GM21447 (cell line): ENCODE results near the gene ITGB8.
A peak's percentile ranks its signal among the peaks of the same experiment; 100 is the strongest.
"Not testable (repeated sequence)": the region's sequence is repeated elsewhere in the genome, so short reads cannot be mapped to it uniquely, and the experiment has no call there.

ENCODE experiments used
- ATAC-seq: cut with Tn5 transposase; IDR thresholded peaks from one replicate; pipeline ENCODE4 v1.9.1; 2021; ENCODE audit not compliant: unreplicated experiment

Gene ITGB8

GRCh38 chr7:20330239-20330927, at the start of gene ITGB8:
Gene ITGB8 (plus strand): TSS chr7:20330900. CDS start chr7:20331807, 907 bp downstream.
- ATAC-seq: peak; percentile 53

- no peak for ATAC-seq
Measured at GRCh38 chr7:20282959-20283358, 47.7 kb upstream of the ITGB8 start.

GRCh38 chr7:20283385-20283784, 47.3 kb upstream of the ITGB8 start:
- no peak for ATAC-seq

GRCh38 chr7:20284003-20284770, 46.5 kb upstream of the ITGB8 start:
- ATAC-seq: peak; percentile 48

- no peak for ATAC-seq
Measured at GRCh38 chr7:20284771-20285143, 45.9 kb upstream of the ITGB8 start.

- peak; percentile 53 for ATAC-seq
Measured at GRCh38 chr7:20287317-20287716, 43.4 kb upstream of the ITGB8 start.

- ATAC-seq: no peak
Measured at GRCh38 chr7:20288036-20288435, 42.7 kb upstream of the ITGB8 start.

- no peak for ATAC-seq
Measured at GRCh38 chr7:20290505-20291111, 40.1 kb upstream of the ITGB8 start.

GRCh38 chr7:20293336-20293735, 37.4 kb upstream of the ITGB8 start:
- ATAC-seq: no peak

- ATAC-seq: no peak
Measured at GRCh38 chr7:20296444-20296843, 34.3 kb upstream of the ITGB8 start.

GRCh38 chr7:20296901-20297300, 33.8 kb upstream of the ITGB8 start:
- ATAC-seq: no peak

- peak; percentile 30 for ATAC-seq
Measured at GRCh38 chr7:20298486-20298901, 32.2 kb upstream of the ITGB8 start.

- ATAC-seq: no peak
Measured at GRCh38 chr7:20299145-20299544, 31.6 kb upstream of the ITGB8 start.

GRCh38 chr7:20299647-20300312, 30.9 kb upstream of the ITGB8 start:
- ATAC-seq: peak; percentile 71

GRCh38 chr7:20301311-20301939, 29.3 kb upstream of the ITGB8 start:
- no peak for ATAC-seq

GRCh38 chr7:20302300-20302699, 28.4 kb upstream of the ITGB8 start:
- ATAC-seq: not testable (repeated sequence)

GRCh38 chr7:20302891-20303290, 27.8 kb upstream of the ITGB8 start:
- ATAC-seq: no peak

GRCh38 chr7:20304366-20304765, 26.3 kb upstream of the ITGB8 start:
- no peak for ATAC-seq

- no peak for ATAC-seq
Measured at GRCh38 chr7:20305726-20306125, 25.0 kb upstream of the ITGB8 start.

- ATAC-seq: no peak
Measured at GRCh38 chr7:20306180-20306946, 24.3 kb upstream of the ITGB8 start.
